GM20431 (cell line): ENCODE results near the gene GZMA.
"Not testable (repeated sequence)": the region's sequence is repeated elsewhere in the genome, so short reads cannot be mapped to it uniquely, and the experiment has no call there.

Source experiments
- in situ Hi-C: fragments of 300-500 bp; cut with MseI, MboI; formaldehyde crosslinking; loops from one replicate; pipeline ENCODE4 v1.15.0; 2020; ENCODE audit warnings: low sequenced_read_pairs; ENCODE audit not compliant: unreplicated experiment

The GZMA gene

GRCh38 chr5:55105976-55106375, 3.5 kb downstream of the GZMA start:
- in situ Hi-C loops: not testable (repeated sequence)

DNA sequence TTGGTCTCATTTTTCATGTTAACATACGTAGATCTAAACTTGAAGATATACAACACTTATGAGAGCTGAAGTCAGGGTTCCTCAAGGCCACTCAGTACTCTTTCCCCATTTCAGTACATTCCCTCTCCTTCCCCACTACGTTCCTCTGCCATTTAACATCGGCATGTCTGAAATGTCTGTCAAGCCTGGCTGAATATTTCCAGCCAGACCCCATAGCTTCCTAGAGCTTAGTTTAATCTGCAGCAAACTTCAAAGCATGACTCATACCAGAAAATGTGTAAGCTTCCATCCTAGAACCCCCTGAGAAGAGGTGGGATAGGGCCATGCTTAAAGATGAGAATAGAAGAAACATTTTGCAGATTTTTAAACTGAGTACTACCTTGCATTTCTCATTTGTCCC, 6.2 kb downstream of the GZMA start:
- in situ Hi-C loops: no loop called here

GRCh38 chr5:55110217-55110616, 7.8 kb downstream of the GZMA start:
- in situ Hi-C loops: no loop called here

DNA sequence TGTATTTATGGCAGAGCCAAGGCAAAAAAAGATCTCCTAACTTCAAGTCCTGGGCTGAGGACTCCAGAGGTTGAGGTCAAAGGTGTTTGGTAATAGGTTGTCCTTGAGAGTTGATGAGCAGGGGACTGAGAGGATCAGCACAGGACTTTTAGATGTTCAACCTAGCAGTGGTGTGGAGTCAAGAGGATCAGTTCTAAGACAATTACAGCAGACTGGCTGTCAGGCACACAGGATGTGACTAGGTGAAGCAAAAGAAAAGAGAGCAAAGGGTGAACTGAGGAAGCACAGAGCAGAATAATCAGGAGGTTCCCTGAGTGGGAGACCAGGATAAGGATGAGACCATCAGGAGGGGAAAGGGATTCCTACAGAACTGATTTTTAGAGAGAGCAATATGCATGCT, 10.9 kb downstream of the GZMA start:
- in situ Hi-C loops: no loop called here

GRCh38 chr5:55114061-55114460, 11.6 kb downstream of the GZMA start:
- in situ Hi-C loops: no loop called here

- in situ Hi-C loops: no loop called here
These were observed 20.9 kb downstream of the GZMA start for GRCh38 chr5:55123365-55123764.

GRCh38 chr5:55134053-55134722, 31.7 kb downstream of the GZMA start:
- in situ Hi-C loops: loop anchor here (25.0 kb wide), 1 partner anchor 197 kb away; no protein-coding TSS in a partner anchor

DNA sequence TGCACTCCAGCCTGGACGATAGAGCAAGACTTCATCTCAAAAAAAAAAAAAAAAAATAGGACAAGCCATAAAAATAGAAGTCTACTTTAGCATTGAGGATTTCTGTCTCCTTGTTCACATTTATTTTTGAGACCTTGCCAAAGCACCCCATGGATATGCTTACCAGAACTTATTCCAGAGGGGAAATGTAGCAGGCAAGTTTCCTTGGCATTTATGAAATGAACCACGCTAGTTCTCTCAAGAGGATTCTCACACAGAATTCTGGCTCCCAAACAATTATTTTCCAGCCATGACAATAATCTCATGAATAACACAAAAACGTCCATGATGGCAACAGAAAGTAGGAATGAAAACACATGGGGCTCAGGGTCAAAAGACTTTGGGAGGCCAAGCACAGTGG, 34.1 kb downstream of the GZMA start:
- in situ Hi-C loops: loop anchor here (25.0 kb wide), 1 partner anchor 199 kb away; no protein-coding TSS in a partner anchor

DNA sequence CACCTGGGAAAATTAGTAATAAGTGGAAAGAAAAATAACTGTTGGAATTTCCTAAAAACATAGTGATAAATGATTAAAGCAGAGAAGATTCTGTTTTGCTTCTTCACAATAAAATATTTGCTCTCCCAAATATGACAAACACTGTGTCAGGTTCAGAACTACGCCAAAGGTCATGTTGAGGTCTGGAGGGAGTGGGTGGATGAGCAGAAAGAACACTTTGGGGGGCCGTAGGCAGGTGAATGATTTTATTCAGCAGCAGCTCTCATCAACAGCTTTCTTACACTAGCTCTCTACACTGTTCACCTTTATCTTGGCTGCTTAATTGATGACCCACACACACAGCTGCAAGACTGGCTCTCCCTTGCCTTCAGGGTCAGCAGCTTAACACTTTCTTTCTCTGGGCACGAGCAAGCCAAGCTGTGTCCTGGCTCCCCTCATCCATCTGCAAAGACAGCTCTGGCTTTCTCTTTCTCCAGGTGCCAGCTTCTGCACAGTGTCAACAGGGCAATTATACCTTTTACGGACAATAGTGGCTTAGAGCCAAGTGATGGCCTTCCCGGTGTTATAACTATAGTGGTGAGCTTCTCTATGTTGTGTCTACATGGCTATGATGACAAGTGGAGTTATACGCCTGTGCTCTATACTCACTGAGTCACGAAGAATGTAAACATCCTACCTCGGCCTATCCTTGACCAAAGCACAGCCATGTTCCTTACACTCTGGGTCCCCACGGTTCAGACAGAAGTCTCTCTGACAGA, 38.6 kb downstream of the GZMA start:
- in situ Hi-C loops: loop anchor here (25.0 kb wide), 1 partner anchor 204 kb away; no protein-coding TSS in a partner anchor

- in situ Hi-C loops: loop anchor here (25.0 kb wide), 1 partner anchor 205 kb away; no protein-coding TSS in a partner anchor
These were observed 39.7 kb downstream of the GZMA start for GRCh38 chr5:55141945-55142690.

DNA sequence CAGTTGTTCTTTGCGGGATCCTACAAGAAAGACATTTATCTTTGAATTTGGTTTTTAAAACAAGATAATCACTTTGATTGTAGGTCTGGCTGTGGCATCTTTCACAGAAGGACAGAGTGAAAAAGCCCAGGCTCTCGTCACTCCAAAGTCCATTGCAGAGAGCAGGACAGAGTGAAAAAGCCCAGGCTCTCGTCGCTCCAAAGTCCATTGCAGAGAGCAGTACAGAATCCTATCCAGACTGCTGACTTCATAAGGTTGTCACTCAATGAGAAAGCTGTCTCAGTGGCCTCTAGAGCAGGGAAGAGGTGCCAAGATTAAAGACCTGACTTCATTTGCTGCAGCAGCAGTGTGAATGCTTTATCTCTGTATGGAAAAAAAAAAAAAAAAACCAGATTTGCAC, 41.2 kb downstream of the GZMA start:
- in situ Hi-C loops: loop anchor here (25.0 kb wide), 1 partner anchor 206 kb away; no protein-coding TSS in a partner anchor

DNA sequence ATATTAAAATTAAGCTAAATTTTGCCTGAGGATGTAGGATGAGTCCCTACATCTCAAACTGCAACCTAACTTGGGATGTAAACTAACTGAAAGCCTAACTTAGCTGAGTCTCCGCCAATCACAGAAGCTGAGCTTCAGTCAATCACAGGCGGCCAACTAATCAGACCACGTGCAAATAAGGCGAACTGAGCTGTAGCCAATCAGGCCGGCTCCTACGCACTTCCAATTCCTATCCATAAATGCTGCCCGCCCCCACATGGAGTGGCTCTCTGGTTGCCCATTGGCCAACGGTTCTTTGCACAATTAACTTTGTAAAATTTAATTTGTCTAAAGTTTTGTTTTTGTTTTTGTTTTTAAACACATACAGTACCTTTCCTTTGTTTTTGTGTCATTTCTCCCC, 43.6 kb downstream of the GZMA start:
- in situ Hi-C loops: loop anchor here (25.0 kb wide), 1 partner anchor 209 kb away; no protein-coding TSS in a partner anchor

- in situ Hi-C loops: loop anchor here (25.0 kb wide), 1 partner anchor 209 kb away; no protein-coding TSS in a partner anchor
These were observed 44.2 kb downstream of the GZMA start for GRCh38 chr5:55146543-55147151.

DNA sequence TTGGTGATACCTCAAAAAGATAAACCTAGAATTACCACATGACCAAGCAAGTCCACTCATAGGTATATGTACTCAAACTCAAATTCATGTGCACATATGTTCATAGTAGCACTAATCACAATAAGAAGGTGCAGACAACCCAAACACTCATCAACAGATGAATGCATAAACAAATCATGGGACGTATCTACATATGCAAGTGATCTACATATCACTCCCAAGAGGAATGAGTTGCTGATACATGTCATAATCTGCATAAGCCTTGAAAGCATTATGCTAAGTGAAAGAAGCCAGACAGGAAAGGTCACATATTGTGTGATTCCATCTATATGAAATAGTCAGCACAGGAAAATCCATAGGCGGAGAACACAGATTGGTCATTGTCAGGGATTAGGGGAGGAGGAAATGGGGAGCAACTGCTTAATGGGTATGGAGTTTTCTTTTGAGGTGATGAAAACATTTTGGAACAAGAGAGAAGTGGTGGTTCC, 46.9 kb downstream of the GZMA start:
- in situ Hi-C loops: loop anchor here (25.0 kb wide), 1 partner anchor 212 kb away; no protein-coding TSS in a partner anchor

DNA sequence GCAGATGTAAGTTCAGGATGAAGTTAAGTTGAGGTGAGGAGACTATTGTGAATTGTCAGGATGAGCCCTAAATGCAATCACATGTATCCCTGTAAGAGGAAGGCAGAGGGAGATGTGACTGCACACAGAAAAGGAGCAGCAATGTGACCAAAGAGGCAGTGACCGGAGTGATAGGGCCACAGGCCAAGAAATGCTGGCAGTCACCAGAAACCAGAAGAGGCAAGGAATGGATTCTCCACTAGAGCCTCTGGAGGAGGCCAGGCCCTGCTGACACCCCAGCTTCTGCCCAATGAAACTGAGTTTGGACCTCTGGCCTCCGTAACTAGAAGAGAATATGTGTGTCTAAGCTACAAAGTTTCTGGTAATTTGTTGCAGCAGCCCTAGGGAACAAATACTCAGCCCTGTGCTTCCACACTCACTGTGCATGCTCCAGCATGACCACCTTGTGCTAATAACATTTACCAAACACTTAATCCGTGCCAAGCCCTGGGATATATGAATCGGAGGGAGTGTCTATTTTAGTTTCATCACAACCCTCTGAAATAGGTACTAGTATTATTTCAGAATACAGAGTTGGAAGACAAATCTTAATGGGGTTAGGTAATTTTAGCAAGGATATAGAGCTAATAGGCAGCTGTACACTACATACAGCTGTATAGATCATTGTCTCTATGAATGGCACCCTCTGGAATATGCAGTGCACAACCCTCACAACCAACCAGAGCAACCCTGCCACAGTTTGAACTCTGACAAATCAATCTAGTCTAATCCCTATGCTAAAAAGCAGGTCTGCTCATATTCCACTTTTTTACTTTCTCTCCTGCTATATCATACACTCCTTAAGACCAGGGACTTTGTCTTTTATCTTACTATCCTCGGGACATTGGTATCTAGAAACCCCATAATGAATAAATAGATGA, 49.7 kb downstream of the GZMA start:
- in situ Hi-C loops: no loop called here

GRCh38 chr5:55154873-55155272, 52.4 kb downstream of the GZMA start:
- in situ Hi-C loops: no loop called here
